Gastrocnemius medialis (tissue), 4 donors: Measurements from ENCODE around the gene RNF26.
A peak's percentile ranks its signal among the peaks of the same experiment; 100 is the strongest.

ENCODE experiments used
- CTCF ChIP-seq, 5 experiments: fragments of 450-650 bp in 3 of 5; fragments of 200-600 bp in 2 of 5; sonication (generic) in 2 of 5; IDR thresholded peaks in 4 of 5; conservative IDR thresholded peaks in 1 of 5; 1 replicate in 4 of 5; 2 replicates in 1 of 5; pipeline ENCODE4 v1.5.1; 2016 to 2019; ENCODE audit warnings: antibody characterized with exemption in 5 of 5, mild to moderate bottlenecking in 3 of 5, moderate library complexity in 3 of 5
- POLR2A ChIP-seq, 2 donors: fragments of 450-650 bp; IDR thresholded peaks; one replicate each; pipeline ENCODE4 v1.6.1; 2017; ENCODE audit warnings: antibody characterized with exemption in 2 of 2, mild to moderate bottlenecking in 2 of 2, moderate library complexity in 2 of 2

- TF ChIP-seq POLR2A (IDR thresholded peaks at IDR 0.05) = peak in 1 of 2 donors; percentile 32
- TF ChIP-seq CTCF (IDR thresholded peaks at IDR 0.05 in 4 of 5, conservative IDR thresholded peaks at IDR 0.05 in 1 of 5) = no peak
Observed at GRCh38 chr11:119370486-119371046, 36.2 kb downstream of the RNF26 start.
